Islet precursor cell (in vitro differentiated cells): ENCODE results near the gene SMIM24.
"Not testable (repeated sequence)": the region's sequence is repeated elsewhere in the genome, so short reads cannot be mapped to it uniquely, and the experiment has no call there.

Source experiments
- DNase-seq: peaks from one replicate; pipeline ENCODE4 v3.0.0-alpha.2; 2018

The SMIM24 gene

DNA sequence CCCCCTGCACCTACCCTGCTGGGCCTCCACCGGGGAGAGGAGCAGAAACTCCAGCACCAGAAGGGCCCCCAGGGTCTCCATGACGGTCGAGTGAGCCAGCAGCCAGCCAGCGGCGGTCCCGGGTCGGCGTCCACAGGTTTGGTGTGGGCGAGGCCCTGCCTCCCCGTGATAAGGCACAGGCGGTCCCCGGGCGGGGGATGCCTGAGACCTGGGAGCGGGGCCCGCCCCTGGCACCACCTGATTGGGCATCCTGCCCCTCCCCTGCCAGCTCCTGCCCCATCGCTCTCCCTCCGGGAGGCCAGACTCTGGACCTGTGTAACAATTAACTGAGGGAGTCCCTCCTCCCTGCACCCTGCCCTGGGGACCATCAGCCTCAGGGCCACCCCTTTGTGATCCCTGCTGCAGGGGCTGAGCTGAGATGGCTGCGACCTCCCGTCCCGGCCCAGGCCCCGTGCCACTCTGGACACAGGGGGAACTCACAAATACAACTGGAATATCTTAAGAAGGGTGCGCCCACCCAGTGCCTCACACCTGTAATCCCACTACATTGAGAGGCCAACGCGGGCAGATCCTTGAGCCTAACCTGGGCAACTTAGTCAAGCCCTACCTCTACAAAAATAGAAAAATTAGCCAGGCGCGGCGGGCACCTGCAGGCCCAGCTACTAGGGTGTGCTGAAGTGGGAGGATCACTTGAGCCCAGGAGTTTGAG, at the start of gene SMIM24:
Gene SMIM24, minus strand, starts transcription at position 143 of the 709 bp plus-strand sequence. Its CDS starts 62 bp downstream, at position 81.
- DNase-seq: no peak

DNA sequence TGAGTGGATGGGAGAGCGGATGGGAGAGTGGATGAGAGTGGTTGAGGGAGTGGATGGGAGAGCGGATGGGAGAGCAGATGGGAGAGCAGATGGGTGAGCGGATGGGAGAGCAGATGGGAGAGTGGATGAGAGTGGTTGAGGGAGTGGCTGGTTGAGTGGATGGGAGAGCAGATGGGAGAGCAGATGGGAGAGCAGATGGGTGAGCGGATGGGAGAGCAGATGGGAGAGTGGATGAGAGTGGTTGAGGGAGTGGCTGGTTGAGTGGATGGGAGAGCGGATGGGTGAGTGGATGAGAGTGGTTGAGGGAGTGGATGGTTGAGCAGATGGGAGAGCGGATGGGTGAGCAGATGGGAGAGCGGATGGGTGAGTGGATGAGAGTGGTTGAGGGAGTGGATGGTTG, 49.0 kb upstream of the SMIM24 start:
- not testable (repeated sequence) for DNase-seq

DNA sequence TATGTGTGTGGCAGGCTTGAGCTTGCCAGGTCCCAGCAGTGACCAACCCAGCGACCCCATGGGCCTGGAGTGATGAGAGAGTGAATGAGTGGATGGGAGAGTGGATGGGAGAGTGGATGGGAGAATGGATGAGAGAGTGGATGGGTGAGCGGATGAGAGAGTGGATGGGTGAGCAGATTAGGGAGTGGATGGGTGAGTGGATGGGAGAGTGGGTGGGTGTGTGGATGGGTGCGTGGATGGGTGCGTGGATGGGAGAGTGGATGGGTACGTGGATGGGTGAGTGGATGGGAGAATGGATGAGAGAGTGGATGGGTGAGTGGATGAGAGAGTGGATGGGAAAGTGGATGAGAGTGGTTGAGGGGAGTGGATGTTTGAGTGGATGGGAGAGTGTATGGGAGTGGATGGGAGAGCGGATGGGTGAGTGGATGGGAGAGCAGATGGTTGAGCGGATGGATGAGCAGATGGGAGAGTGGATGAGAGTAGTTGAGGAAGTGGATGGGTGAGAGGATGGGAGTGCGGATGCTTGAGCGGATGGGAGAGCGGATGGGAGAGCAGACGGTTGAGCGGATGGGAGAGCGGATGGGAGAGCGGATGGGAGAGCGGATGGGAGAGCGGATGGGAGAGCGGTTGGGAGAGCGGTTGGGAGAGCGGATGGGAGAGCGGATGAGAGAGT, 48.4 kb upstream of the SMIM24 start:
- DNase-seq: no peak

DNA sequence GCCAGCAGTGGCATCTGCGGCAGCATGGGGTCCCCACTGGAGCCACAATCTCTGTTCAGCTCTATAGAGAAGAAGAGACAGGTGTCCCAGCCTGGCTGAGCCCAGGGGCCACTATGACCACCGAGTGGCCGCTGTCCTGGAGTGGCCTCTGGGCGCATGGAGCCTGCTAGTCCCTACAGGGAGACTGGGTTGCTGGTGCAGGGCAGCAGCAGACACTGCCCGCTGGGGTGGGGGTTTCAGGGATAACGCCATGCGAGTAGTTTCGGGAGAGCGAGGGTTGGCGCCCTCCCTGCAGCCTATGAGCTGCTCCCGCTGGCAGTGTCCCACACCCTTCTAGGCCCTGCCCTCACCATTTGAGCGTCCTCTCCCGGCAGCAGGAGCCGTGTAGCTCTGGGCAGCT, 47.8 kb upstream of the SMIM24 start:
- no peak for DNase-seq

DNA sequence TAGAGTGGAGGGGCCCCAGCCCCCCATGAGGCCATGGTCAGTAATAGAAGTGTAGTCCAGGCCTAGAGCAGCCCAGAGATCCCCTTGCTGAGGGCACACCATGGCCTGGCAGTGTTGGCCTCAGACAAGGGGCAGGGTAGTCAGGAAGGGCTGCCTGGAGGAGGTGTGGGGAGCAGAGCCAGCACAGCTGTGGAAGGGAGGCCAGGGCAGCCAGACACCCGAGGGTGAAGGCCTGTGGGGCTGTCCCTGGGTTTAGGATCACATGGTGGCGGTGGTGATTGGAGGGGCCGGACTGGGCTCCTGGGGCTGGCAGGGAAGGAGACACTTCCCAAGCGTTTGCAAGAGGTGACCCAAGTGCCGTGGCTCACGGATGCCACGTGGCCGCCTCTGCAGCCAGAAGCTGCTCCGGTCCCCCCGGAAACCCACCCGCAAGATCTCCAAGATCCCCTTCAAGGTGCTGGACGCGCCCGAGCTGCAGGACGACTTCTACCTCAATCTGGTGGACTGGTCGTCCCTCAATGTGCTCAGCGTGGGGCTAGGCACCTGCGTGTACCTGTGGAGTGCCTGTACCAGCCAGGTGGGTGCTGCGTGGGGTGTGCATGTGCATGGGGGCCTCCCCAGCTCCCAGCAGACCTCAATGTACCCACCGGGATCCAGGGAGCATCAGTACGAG, 47.0 kb upstream of the SMIM24 start:
- DNase-seq: no peak

DNA sequence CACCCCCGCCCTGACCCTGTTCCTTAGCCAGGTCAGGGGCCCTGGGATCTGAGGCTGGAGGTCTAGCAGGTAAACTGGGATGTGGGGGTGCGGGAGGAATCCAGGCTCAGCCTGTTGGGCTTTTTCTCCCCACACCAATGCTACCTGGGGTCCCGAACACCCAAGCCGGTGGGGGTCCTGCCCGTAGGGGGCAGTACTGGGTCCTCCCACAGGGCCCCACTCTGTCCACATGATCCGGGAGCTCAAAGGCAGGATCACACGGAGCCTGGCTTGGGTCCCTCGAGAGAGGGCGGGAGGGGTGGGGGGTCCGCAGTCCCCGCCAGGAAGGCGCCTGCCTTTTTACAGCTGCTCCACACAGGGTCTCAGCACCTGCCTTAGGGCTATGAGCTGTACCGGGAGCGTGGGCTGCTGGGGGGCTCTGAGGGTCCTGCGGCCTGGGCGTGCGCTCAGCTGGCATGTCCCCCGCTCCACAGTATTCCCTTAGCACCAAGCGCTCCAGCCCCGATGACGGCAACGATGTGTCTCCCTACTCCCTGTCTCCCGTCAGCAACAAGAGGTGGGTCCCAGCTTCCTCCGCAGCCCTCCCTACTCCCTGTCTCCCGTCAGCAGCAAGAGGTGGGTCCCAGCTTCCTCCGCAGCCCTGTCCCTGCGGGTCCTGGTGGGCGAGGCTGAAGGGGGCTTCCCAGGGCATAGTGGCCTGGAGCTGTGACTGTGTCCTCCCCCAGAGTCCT, 46.3 kb upstream of the SMIM24 start:
- DNase-seq: no peak

DNA sequence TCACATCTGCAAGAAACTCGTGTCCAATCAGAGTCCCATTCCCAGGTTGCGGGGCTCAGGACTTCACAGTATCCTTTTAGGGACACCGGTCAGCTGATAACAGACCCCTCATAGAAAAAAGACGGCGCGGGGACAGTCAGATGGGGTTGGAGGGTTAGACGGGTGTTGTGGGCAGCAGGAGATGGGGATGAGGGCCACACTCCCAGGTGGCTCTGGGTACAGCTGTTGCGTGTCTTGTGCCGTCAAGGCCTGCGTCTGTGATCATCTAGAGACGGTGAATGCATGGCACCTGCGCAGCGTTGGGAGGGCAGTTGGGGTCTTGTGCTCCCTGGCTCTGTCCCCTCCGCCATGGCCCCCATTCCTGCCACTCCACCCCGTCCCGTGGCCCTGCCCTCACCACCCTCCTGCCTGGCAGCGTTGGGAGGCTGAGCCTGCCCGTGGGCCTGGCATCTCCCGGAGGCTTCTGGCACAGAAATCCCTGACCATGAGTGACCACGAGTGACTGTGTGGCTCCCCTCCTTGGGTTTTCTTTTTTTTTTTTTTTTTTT, 44.7 kb upstream of the SMIM24 start:
- no peak for DNase-seq

DNA sequence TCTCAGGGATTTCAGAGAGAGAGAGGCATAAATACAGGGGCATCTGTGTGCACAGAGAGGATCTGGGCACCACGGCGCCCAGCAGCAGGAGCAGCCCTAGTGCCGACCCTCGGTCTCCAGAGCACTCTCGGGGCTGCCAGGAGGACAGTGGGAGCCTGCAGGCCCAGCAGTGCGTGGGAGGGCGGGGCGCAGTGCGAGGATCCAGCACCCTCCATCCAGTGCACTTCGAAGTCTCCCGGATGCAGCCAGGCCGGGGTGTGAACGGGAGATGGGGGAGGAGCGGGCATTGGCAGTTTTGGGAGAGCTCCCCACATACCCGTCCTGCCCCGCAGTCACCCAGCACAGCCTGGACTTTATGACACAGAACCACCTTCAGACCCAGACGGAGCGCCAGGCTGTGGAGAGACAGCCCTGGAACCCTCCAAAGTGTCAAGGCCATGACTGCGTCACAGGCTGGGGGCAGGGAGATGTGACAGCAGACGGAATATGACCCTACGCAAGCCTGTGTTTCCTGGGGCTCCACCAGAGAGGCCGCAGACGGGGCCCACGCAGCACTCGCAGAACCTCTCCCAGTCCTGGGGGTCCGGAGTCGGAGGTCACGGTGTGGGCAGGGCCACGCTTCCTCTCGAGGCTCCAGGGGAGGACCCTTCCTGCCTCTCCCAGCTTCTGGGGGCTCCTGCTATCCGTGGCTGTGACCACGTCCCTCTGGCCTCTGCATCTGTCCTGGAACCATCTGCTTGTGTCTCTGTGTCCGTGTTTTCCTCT, 43.9 kb upstream of the SMIM24 start:
- DNase-seq: no peak

DNA sequence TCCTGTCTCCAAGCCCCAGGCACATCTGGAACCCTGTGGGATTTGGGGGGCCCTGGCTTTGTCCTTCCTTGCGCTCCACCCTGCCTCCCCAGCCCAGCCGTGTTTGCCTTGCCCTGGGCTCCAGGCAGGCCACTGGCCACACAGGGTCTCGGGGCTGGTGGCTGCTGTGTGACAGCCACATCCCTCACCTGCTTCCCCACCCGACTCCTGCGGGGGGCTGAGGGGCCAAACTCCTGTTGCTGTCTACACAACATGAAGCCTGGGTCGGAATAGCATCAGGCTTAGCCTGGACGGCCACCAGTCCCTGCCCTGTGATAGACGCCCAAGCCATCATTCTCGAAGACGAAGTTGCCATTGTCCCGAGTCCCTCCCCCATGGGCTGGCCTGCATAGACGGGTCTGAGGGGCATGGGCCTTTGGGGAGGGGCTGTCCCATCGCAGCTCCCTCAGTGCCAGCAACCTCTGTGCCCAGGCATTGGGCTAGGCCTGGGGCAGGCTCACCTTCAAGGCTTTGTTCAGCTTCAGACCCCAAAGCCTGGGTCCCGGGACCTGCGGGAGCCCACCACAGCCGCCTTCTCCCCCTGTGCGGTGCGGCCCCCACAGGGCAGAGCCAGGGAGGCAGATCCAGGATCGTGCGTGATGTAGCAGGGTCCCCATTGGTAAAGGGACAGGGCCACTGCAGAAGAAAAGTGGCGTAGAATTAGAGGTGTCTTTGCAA, 43.2 kb upstream of the SMIM24 start:
- DNase-seq: no peak

DNA sequence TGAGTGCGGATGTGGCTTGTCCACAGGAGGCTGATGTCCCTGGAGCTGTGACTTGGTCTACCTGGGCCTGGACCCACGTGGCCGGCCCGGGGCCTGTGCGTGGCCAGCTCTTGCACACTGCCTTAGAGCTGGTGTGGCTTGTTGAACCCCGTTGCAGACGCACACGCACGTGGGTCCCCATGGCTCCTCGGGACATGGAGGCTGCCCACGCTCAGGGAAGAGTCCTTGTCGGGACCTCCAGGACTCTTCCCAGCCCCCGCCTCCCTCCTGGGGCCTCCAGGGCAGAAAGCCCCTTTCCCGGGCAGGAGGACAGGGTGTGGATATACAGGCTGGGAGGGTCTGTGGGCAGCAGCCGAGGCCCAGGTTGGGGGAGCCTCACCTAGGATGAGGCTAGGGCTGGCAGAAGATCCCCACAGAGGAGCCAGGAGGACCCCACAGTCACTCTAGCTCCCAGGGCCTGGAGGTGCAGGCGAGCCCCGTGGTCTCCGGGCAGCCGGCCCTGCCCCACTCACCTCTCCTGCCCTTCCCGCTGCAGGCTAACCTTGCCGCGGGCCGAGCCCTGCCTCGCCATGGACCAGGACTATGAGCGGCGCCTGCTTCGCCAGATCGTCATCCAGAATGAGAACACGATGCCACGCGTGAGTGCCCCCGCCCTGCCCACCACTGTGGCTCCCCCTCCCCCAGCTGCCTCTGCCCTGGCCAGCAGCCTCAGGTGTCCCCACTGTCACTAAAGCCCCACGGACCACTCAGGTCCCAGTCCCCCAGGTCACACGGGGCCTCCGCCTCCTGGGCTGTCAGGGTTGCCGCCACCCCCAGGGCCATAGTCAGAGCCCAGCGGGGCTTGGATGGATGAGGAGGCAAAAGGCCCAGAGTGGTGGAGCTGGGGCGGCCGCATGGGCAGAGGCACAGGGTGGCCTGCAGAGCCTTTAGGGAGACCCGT, 42.4 kb upstream of the SMIM24 start:
- DNase-seq: no peak

DNA sequence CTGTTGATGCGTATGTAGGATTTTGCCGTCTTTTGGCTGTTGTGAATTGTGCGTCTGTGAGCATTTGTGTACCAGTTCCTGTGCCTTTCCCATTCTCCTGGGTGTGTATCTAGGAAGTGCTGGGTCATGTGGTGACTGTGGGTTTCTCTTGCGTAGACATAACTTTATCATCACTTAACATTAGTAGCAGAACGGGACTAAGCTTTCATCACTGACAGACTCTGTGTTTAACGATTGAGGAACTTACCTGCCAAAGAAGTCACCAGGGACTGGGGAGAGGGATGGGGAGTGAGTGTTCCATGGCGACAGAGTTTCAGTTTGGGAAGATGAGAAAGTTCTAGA, 40.8 kb upstream of the SMIM24 start:
- DNase-seq: no peak

DNA sequence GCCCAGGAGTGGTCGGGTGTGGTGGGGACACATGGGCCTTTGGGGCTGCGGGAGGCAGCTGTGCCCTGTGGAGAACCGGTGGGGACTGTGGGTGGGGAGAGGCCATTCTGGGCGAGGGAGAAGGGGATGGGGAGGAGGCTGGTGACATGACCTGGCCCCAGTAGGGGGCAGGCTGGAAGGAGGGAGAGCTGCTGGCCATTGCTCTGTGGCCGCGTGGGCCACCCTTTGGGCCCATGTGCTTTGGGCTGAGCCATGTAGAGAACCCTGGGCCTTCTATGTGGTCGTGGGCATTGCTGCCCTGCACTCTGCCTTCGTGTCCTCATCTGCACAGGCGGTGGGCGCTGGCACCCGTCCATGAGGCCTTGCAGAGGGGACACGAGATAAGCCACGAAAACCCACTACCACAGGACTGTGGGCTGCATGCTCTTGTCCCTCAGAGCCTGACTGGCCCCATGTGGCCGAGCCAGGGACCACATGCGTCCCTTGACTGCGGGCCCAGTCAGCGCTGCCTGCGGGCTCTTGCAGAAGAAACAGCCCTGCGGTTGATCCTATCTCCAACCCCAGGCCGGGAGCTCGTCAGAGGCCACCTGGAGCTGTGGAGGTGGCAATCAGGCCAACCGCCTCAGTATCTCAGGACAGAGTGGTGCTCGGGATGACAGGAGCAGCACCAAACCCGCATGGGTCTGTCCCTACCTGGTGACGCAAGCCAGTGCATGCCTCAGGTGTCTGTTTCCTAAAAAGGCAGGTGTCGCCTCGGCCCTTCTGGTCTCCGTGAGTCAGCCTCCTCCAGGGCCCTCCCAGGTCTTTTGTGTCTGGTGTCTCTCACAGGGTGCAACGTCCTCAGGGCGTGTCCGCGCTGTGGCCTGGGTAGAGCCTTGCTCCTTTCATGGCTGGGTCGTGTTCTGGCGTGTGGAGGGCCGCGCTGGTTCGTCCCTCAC, 40.1 kb upstream of the SMIM24 start:
- DNase-seq: peak; percentile 96

DNA sequence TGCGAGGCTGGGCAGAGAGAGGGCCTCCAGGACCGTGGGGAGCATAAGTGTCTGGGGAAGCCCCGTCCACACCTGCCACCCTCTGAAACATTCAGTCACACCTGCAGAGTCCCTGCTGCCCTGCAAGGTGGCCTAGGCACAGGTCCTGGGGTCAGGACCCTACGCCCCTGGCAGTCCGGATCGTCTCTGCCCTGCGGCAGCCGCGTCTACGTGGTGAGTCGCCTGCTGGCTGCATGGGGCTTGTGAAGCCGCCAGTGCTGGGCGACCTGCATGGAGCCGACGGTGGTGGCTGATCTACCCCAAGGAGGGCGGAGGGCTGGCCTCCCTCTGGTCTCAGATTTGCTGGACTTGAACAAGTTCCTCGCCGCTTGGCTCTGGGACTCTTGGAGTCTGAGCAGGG, 38.8 kb upstream of the SMIM24 start:
- DNase-seq: no peak

DNA sequence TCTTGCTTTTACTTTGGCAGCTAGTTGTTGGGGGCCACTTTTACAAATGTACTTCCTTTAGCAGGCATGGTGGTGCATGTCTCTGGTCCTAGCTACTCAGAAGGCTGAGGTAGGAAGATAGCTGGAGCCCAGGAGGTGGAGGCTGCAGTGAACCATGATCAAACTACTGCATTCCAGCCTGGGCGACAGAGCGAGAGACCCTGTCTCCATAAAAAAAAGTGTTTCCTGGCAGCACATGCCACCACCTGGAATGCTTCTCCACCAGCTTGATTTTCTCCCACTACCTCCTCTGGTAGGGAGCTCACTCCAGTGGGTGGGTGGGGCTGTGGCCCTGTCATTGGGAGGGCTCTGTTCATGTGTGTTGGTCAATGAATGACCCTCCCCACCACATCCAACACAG, 38.3 kb upstream of the SMIM24 start:
- DNase-seq: no peak

DNA sequence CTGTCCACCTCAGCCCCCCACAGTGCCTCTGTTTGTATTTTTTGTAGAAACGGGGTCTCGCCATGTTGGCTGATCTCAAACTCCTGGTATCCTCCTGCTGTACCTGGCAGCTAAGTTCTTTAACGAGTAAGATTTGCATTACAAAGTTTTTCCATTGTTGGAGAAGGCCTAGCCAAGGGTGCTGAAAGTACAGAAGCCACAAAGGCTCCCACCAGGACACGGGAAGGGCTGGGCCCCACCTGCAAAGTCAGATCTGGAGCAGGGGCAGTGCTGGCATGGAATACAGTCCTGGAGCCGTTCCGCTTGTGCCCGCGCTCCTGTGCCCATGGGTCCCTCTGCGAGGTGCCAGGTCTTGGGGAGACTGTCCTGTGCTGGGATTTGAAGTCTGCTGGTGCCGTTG, 37.9 kb upstream of the SMIM24 start:
- DNase-seq: no peak

DNA sequence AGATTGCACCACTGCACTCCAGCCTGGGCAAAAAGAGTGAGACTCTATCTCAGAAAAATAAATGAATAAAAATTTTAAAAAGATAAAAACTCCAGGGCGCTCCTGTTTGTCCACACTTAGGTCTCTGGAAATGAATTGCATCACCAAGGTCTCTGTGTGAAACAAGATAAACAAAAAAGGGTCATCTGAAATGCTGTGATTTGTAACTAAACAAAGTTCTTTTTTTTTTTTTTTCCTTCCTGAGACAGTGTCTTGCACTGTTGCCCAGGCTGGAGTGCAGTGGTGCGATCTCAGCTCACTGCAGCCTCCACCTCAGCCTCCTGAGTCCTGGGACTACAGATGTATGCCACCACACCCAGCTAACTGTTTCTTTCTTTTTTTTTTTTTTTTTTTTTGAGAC, 37.3 kb upstream of the SMIM24 start:
- DNase-seq: no peak

DNA sequence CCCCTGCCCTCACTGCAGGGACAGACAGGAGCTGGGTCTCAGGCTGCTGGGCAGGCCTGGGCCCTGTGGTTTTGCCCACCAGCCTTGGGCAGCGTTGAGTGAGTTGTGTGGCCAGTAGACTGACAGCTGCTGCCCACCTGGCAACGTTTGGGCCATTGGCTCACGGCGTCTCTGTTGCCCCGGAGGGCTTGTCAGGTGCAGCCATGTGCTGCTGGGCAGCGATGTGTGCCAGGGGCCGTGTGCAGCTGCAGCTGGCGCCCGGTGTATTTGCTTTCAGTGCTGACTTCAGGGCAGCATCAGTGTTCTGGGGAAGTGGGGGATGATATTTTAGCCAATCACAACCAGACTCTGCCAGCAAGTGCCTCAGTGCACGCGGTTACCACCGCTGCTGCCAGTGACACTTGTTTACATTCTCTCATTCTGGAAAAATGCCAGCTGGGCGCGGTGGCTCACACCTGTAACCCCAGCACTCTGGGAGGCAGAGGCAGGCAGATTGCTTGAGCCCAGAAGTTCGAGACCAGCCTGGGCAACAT, 36.4 kb upstream of the SMIM24 start:
- DNase-seq: no peak

DNA sequence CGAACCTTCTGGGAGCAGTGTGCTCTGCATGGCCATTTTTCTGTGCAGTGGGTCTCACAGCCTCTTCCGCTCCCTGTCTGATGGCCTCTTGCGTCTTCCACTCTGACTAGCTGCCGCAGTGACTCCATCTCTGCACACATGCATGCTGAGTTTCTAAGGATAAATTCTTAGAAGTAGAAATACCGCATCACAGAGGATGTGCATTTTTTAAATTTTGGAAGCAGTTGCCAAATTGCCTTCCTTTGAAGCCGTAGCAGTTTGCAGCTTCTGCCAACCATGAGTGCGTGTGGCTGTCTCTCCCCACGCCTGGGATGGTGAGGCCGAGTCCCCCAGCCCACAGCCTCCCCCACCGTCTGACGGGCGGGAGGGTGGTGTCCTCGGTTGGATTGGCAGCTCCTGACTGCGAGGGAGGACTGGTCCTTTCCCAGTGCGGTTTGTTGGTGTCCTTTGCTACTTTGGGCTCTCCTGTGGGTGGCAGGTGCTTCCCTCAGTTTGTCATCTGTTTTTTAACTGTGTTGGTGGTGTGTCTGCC, 35.6 kb upstream of the SMIM24 start:
- no peak for DNase-seq

DNA sequence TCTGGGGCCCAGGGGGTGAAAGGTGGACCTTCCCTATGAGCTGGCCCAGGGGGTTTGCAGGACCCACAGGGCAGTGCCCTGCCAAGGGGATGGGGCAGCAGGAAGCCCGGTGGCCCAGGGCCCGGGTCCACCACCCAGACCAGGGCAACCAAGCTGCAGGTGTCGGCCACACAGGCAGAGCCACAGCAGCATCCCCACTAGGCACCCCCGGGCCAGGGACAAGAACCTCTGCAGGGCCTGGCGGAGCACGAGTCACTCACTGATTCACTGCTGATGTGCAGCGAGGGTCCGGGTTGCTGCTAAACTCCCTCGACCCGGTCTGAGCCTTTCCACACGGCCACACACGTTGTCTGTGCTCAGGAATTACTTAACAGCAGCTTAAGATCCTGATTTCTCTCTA, 34.6 kb upstream of the SMIM24 start:
- no peak for DNase-seq
